ENCODE data around the gene COL7A1.

COL7A1 gene

GRCh38 chr3:48581621-48582481 is 13.3 kb downstream of the COL7A1 start:
- Mint-ChIP-seq H3K27ac (peak overlapping the region; percentile 39), H3K4me1 (no peaks in the 10 kb centered on the region), H3K9me3 (no peaks in the 10 kb centered on the region), H3K4me3 (no peak overlapping the region), H3K27me3 (ENCODE audit: low read depth, poor library complexity) (no peaks in the 10 kb centered on the region), H3K36me3 (ENCODE audit: low read depth) (no peaks in the 10 kb centered on the region)
- no peak for DNase-seq
- no peak for TF ChIP-seq CTCF (IDR thresholded peaks at IDR 0.05)

- no peaks in the 10 kb centered on the region for H3K9me3 Mint-ChIP-seq
Measured at GRCh38 chr3:48576647-48577046, 18.5 kb downstream of the COL7A1 start.

GRCh38 chr3:48575366-48575765 is 19.8 kb downstream of the COL7A1 start:
- no peaks in the 10 kb centered on the region for H3K9me3 Mint-ChIP-seq
- TF ChIP-seq CTCF (IDR thresholded peaks at IDR 0.05) = no peak
- peaks cover 4% of the 10 kb centered on the region for H3K27me3 Mint-ChIP-seq (ENCODE audit: low read depth, poor library complexity)
- no peaks in the 10 kb centered on the region for H3K36me3 Mint-ChIP-seq (ENCODE audit: low read depth)
- no peak overlapping the region for H3K27ac Mint-ChIP-seq
- H3K4me3 Mint-ChIP-seq = no peak overlapping the region
- DNase-seq = no peak
- peaks cover 14% of the 10 kb centered on the region for H3K4me1 Mint-ChIP-seq

More at GRCh38 chr3:48576647-48577046, 18.5 kb downstream of the COL7A1 start:
- DNase-seq = no peak
- H3K27ac Mint-ChIP-seq = no peak overlapping the region
- no peak for TF ChIP-seq CTCF (IDR thresholded peaks at IDR 0.05)
- H3K4me1 Mint-ChIP-seq = peaks cover 9% of the 10 kb centered on the region
- H3K27me3 Mint-ChIP-seq (ENCODE audit: low read depth, poor library complexity) = no peaks in the 10 kb centered on the region
- H3K4me3 Mint-ChIP-seq = no peak overlapping the region
- H3K36me3 Mint-ChIP-seq (ENCODE audit: low read depth) = no peaks in the 10 kb centered on the region

GRCh38 chr3:48573973-48574585 is 21.1 kb downstream of the COL7A1 start:
- DNase-seq = no peak
- H3K4me3 Mint-ChIP-seq = no peak overlapping the region

GRCh38 chr3:48572517-48572916 is 22.6 kb downstream of the COL7A1 start:
- Mint-ChIP-seq H3K27ac (no peak overlapping the region), H3K27me3 (ENCODE audit: low read depth, poor library complexity) (peaks cover 4% of the 10 kb centered on the region), H3K9me3 (no peaks in the 10 kb centered on the region), H3K4me1 (peaks cover 14% of the 10 kb centered on the region), H3K36me3 (ENCODE audit: low read depth) (no peaks in the 10 kb centered on the region), H3K4me3 (no peak overlapping the region)
- TF ChIP-seq CTCF (IDR thresholded peaks at IDR 0.05) = no peak
- no peak for DNase-seq

More at GRCh38 chr3:48573973-48574585, 21.1 kb downstream of the COL7A1 start:
- Mint-ChIP-seq H3K9me3 (no peaks in the 10 kb centered on the region), H3K27ac (no peak overlapping the region), H3K27me3 (ENCODE audit: low read depth, poor library complexity) (peaks cover 4% of the 10 kb centered on the region), H3K36me3 (ENCODE audit: low read depth) (no peaks in the 10 kb centered on the region), H3K4me1 (peaks cover 14% of the 10 kb centered on the region)
- TF ChIP-seq CTCF (IDR thresholded peaks at IDR 0.05) = no peak
